KOPT-K1 (cell line): ENCODE results near the gene OTX2.

Source experiments
- H3K27ac ChIP-seq: fragments of 200-600 bp; sonication (generic); 2 replicates; pipeline ENCODE4 v1.5.1; 2016; ENCODE audit warnings: antibody characterized with exemption, mild to moderate bottlenecking, low read depth, low read length; ENCODE audit not compliant: poor library complexity, severe bottlenecking
- H3K36me3 ChIP-seq: fragments of 200-600 bp; sonication (generic); 2 replicates; pipeline ENCODE4 v1.5.1; 2017; ENCODE audit warnings: antibody characterized with exemption, mild to moderate bottlenecking, low read length, moderate library complexity; ENCODE audit not compliant: insufficient read depth
- H3K9me3 ChIP-seq: fragments of 200-600 bp; sonication (generic); 2 replicates; pipeline ENCODE4 v1.5.1; 2017; ENCODE audit warnings: antibody characterized with exemption, low read length, mild to moderate bottlenecking; ENCODE audit not compliant: insufficient read depth, poor library complexity, severe bottlenecking

OTX2 gene

GRCh38 chr14:56810147-56810719, at the start of gene OTX2:
TSS of gene OTX2 (minus strand) at chr14:56810479. CDS start at chr14:56805456, 5,023 bp downstream.
- Histone ChIP-seq H3K9me3 (peaks cover 30% of the 10 kb centered on the region), H3K27ac (no peak within 1 kb of the TSS)

DNA sequence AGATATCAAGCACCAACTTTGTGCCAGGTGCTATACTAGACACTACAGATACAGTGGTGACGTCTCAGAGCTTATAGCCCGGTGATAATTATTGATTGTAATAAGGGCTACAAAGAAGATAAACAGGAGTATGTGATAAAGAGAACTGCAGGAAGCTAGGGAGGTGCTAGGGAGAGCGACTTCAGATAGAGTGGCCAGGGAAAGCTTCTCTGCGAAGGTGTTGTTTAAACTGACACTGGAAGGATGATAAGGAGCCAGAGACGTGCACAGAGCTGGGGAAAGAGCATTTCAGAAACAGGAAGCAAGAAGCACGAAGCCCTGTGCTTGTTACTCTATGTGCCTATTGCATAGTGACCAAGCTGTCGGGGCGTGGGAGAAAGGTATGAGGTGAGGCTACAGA, 48.1 kb upstream of the OTX2 start:
- Histone ChIP-seq H3K36me3 (no peaks in the 10 kb centered on the region), H3K9me3 (peaks cover 3% of the 10 kb centered on the region), H3K27ac (no peak overlapping the region)

More at GRCh38 chr14:56810147-56810719, at the start of gene OTX2:
- H3K36me3 ChIP-seq, result no peaks in the 10 kb centered on the region

DNA sequence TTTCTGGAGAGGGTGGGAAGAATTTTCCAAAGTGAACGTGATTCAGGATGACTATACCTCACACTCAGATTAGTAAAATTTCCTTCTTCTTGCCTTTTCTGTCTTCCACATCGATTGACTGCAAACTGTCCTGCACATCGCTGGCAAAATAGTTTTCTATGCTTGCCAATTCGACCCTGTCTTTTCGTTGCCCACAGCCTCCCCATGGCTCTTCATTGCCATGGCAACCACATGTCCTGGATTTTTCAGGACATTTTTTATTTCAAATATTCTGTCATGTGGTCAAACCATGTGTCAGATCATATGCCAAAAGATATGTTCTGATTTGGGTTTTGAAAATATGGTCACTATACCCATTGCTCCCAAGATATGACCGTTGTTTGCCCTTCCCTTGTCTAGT, 46.9 kb upstream of the OTX2 start:
- Histone ChIP-seq H3K9me3 (peaks cover 3% of the 10 kb centered on the region), H3K27ac (no peak overlapping the region), H3K36me3 (no peaks in the 10 kb centered on the region)

DNA sequence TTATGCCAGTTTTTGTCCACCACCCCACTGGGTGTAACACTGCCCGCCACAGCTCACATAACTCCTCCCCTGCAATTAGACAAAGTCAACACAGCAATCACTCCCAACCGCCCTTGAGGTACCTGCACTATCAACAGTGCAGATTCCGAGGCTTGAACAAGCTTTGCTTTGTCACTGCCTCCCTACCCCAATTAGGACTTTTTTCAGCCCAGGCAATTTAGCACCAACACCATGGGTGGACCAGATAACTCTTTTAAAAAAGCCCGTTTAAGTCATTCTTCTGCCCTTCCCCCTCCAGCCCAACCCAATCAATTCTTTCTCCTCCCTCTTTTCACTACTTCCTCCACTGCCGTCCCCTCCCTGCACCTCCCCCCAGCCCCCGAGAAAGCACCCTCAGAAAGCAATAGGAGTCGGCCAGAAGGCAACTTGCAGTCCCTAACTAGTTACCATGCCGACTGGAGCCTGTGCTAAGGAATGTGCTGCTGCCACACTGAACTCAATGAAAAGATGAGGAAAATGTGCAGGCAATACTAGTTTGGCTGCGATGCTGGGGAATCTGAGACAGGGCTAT, 45.7 kb upstream of the OTX2 start:
- Histone ChIP-seq H3K9me3 (peaks cover 3% of the 10 kb centered on the region), H3K27ac (no peak overlapping the region), H3K36me3 (no peaks in the 10 kb centered on the region)

GRCh38 chr14:56854325-56854724, 44.0 kb upstream of the OTX2 start:
- Histone ChIP-seq H3K36me3 (no peaks in the 10 kb centered on the region), H3K9me3 (peaks cover 3% of the 10 kb centered on the region), H3K27ac (no peak overlapping the region)

- H3K27ac ChIP-seq, result no peak overlapping the region
- H3K9me3 ChIP-seq, result no peaks in the 10 kb centered on the region
- no peaks in the 10 kb centered on the region for H3K36me3 ChIP-seq
Measured at GRCh38 chr14:56846970-56847930, 37.0 kb upstream of the OTX2 start.

GRCh38 chr14:56844406-56845002, 34.2 kb upstream of the OTX2 start:
- H3K36me3 ChIP-seq, result no peaks in the 10 kb centered on the region
- H3K27ac ChIP-seq, result no peak overlapping the region
- no peaks in the 10 kb centered on the region for H3K9me3 ChIP-seq

DNA sequence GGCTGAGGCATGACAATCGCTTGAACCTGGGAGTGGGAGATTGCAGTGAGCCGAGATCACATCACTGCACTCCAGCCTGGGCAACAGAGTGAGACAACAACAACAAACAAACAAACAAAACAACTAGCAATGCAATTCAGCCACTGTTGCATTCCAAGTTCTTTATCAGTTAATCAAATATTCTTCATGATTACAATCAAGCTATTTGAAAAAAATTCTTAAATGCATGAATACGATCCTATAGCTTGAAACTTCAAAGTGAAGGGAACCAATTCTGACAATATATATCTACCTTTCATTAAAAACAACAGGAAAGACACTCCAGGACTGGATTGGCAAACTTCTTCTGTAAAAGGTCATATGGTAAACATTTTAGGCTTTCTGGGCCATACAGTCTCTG, 31.3 kb upstream of the OTX2 start:
- no peak overlapping the region for H3K27ac ChIP-seq
- no peaks in the 10 kb centered on the region for H3K9me3 ChIP-seq
- H3K36me3 ChIP-seq, result no peaks in the 10 kb centered on the region

GRCh38 chr14:56840221-56840620, 29.9 kb upstream of the OTX2 start:
- Histone ChIP-seq H3K36me3 (no peaks in the 10 kb centered on the region), H3K9me3 (no peaks in the 10 kb centered on the region), H3K27ac (no peak overlapping the region)

GRCh38 chr14:56829151-56829550, 18.9 kb upstream of the OTX2 start:
- Histone ChIP-seq H3K9me3 (no peaks in the 10 kb centered on the region), H3K36me3 (no peaks in the 10 kb centered on the region), H3K27ac (no peak overlapping the region)

GRCh38 chr14:56826214-56826613, 15.9 kb upstream of the OTX2 start:
- Histone ChIP-seq H3K36me3 (no peaks in the 10 kb centered on the region), H3K9me3 (no peaks in the 10 kb centered on the region), H3K27ac (no peak overlapping the region)

DNA sequence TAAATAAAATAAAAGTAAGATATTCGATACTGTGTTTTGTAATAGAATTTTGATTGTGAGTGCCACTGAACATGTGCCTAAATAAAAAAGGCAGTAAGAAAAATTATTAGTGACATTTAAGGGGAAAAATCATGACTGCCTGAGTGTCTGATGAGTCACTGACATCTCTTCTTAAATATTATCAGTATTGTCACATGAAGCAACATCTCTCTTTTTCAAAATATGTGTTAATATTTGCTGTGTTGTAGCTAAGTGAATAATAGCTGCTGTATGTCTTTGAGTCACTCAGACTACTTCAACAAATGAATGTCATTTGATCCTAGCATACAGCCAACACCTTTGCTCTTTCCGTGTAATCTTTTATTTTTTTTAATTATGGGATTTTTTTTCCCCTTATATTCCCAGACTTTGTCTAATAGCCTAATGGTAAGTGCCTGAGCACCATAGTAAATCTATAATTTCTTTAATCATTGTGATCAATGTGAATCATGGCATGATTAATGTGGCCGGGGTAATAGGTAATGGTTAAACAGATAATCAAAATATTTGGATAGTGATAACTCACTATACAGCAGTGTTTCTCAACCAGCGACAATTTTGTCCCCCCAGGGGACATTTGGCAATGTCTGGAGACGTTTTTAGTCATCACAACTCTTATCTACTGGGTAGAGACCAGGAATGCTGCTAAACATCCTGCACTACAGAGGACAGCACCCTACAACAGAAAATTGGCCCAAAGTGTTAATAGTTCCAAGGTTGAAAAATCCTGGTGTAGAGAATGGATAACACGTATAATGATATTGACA, 11.7 kb upstream of the OTX2 start:
- Histone ChIP-seq H3K36me3 (no peaks in the 10 kb centered on the region), H3K9me3 (no peaks in the 10 kb centered on the region), H3K27ac (no peak overlapping the region)

GRCh38 chr14:56821177-56821576, 10.9 kb upstream of the OTX2 start:
- no peak overlapping the region for H3K27ac ChIP-seq
- H3K9me3 ChIP-seq, result no peaks in the 10 kb centered on the region
- no peaks in the 10 kb centered on the region for H3K36me3 ChIP-seq

DNA sequence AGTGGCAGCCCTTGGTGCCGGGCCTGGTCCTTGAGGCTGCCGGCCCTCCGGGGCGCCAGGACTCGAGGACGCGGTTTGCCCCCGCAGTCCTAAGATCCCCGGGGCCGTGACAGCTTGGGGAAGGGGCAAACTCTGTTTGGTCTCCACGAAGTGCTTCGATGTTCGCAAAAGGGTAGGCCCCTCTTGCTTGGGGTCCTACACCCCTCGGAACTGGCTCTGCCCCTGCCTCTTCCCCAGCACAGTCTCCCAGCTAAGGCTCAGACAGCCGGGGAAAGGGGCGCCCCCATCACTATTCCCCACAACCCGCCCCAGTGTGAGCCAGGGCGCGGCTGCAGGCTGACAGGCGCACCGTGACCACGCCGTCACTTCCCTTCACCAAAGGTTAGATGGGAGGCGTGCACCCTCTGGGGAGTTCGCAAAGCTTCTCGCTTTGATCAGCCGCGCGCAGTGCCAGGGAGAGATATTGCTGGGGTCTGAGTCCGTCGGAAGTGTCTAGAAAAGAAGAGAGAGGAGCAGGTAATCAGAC, 7.2 kb upstream of the OTX2 start:
- Histone ChIP-seq H3K36me3 (no peaks in the 10 kb centered on the region), H3K9me3 (peaks cover 5% of the 10 kb centered on the region), H3K27ac (no peak overlapping the region)
